IPS-18c (cell line): Measurements from ENCODE around the gene OSTM1.
"Not testable (repeated sequence)": the region's sequence is repeated elsewhere in the genome, so short reads cannot be mapped to it uniquely, and the experiment has no call there.

ENCODE experiments used
- H3K4me3 ChIP-seq: 2 replicates; pipeline ENCODE4 v1.7.0; 2013; ENCODE audit warnings: low read depth, mild to moderate bottlenecking, low read length, moderate library complexity; ENCODE audit not compliant: insufficient read depth
- H3K9me3 ChIP-seq: one replicate; pipeline ENCODE4 v1.6.1; 2013; ENCODE audit warnings: mild to moderate bottlenecking, low read length, moderate library complexity; ENCODE audit not compliant: control insufficient read depth, insufficient read depth

The OSTM1 gene

DNA sequence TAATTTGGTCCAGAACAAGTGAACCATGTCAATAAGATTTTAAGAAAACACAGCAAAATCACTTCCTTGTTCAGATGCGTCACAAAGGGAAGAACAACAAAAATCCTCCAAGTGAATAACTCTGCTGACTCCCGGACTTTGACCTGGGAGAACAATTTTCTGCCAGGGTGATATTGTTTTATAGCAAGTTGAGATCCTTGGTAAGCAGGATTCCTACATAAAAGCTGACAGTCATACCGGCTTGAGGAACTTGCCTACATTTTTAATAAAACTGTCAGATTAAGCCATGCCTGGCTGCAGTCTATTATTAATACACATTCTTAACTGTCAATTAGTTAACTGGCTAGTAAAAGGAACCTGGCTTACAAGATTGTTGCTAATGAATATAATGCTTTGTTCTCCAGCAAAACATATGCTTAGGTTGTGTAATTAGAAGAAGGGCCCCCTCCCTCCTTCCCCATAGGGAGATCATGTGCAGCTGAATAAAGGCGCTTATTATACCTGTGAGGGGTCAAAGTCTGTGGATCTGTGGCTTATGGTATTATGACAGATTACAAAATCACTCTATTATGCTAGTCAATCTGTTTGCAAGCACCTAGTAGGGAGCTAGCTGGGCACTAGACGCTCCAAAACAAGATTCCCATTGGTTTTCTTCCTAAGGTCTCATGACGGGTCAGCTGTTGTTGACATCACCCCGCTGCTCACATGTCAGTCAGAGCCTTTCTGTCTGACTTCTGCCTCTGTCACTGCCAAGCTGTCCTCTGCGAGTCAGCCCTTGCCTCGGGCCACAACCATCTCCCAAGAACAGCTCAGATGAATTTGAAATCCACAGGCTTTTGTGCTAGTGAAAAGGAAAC lies 71.9 kb downstream of the OSTM1 start:
- no peaks in the 10 kb centered on the region for H3K9me3 ChIP-seq
- H3K4me3 ChIP-seq = no peak overlapping the region

DNA sequence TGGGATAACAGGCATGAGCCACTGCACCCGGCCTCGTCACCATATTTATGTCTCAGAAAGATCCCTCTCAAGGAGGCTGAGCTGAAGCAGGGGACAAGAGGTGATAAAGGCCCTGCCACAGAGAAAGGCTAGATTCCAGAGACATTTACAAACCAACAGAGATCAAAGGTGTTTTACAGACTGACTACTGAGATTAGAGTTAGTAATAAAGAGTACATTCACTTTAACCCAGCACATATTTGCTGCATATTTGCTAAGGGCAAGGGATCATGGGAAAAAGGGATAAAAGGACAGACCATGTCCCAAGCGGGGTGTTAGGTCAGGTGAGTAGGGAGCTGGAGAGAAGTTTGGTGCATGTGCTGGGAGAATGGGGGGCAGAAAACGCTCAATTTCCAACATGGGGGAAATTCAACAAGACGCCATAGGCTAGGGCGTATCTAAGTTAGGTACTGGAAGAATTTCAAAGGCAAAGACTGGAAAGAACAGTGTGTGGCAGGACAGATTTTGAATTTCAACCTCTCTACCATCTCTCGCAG lies 72.8 kb downstream of the OSTM1 start:
- no peak overlapping the region for H3K4me3 ChIP-seq

DNA sequence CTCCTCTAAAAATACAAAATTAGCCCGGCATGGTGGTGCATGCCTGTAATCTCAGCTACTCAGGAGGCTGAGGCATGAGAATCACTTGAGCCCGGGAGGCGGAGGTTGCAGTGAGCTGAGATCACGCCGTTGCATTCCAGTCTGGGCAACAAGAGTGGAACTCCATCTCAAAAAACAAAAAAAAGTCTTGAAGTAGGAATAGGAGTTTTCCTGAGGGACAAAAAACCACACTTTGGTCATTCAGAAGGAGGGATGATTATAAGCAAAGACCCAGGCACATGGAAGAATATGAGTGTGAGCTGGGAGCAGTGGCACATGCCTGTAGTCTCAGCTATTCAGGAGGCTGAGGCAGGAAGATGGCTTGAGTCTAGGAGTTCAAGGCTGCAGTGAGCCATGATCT lies 74.3 kb downstream of the OSTM1 start:
- H3K9me3 ChIP-seq, H3K4me3 ChIP-seq: not testable (repeated sequence)

More for the DNA sequence above, 72.8 kb downstream of the OSTM1 start:
- H3K9me3 ChIP-seq = no peaks in the 10 kb centered on the region

DNA sequence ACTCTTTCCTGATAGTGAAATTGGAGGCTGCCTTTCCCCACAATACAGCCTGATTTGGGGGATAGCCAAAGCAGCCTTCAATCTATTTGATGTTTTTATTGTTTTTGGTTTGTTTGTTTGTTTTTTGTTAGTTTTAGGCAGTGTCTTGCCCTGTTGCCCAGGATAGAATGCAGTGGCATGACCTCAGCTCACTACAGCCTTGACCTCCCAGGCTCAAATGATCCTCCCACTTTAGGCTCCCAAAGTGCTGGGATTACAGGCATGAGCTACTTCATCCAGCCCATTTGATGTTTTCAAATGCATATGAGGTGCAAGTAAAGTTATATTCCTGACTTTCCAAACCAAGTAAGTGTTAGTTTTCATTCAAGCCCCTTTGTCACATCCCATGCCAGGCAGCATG lies 75.2 kb downstream of the OSTM1 start:
- Histone ChIP-seq H3K4me3 (no peak overlapping the region), H3K9me3 (no peaks in the 10 kb centered on the region)

DNA sequence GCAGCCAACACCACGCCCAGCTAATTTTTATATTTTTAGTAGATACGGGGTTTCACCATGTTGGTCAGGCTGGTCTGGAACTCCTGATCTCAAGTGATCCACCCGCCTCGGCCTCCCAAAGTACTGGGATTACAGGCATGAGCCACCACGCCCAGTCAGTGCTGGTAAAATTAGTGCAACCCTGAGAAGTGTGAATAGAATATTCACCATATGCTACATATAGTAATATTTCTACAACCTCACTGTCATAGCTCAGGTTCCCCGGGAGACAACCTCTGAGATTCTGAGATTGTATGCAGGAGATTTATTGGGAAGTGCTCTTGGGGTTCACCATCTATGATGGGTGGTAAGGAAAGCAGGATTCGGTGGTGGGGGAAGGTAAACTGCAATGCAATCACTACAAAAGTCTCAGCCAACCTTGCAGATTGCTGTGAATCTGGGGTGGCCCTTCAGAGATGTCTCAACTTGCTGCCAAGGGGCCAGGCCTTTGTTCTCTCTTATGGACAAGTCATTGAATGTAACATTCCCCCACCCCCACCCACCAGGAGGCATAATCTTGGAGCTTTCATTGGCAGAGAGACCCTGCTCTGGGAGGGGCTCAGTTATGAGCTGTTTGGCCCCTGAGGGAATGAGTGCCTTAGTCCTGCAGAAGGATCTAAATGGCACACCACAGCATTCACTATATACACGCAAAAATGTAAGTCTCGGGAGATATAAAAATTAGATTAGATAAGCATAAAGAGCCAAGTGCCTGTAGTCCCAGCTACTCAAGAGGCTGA lies 82.6 kb downstream of the OSTM1 start:
- Histone ChIP-seq H3K9me3 (no peaks in the 10 kb centered on the region), H3K4me3 (no peak overlapping the region)
